ENCODE data around the gene SYNE1. TPM values are rescaled to one million over a fixed set of nuclear protein-coding genes. Genes with fewer than 3 reads are reported as not detected.

Gene SYNE1
- total RNA-seq, 4 donors from 2014 or later = 7.4 to 66.4 (median 20.7) TPM

- H3K4me3 ChIP-seq = no peak overlapping the region
- no peak for TF ChIP-seq POLR2A (IDR thresholded peaks at IDR 0.05)
- no peak for DNase-seq
- H3K27ac ChIP-seq = no peak overlapping the region
- no peaks in the 10 kb centered on the region for H3K27me3 ChIP-seq
- H3K9me3 ChIP-seq = no peaks in the 10 kb centered on the region
- intact Hi-C loops (cut with DNase I) = no loop called here
- no peaks in the 10 kb centered on the region for H3K36me3 ChIP-seq
- H3K4me1 ChIP-seq = no peaks in the 10 kb centered on the region
- WGBS, 2 donors = 86 to 90% methylated on average over 5 of the region's 5 CpGs
Measured at GRCh38 chr6:152509916-152510315, 127.2 kb downstream of the SYNE1 start.

- Histone ChIP-seq H3K9me3 (no peaks in the 10 kb centered on the region), H3K27ac (no peak overlapping the region), H3K36me3 (no peaks in the 10 kb centered on the region), H3K27me3 (no peaks in the 10 kb centered on the region), H3K4me1 (no peaks in the 10 kb centered on the region), H3K4me3 (no peak overlapping the region)
- 74 to 82% methylated on average over 2 of the region's 2 CpGs for WGBS, 2 donors
- DNase-seq = no peak
- intact Hi-C loops (cut with DNase I) = no loop called here
- TF ChIP-seq POLR2A (IDR thresholded peaks at IDR 0.05) = no peak
- no peak for TF ChIP-seq CTCF (IDR thresholded peaks at IDR 0.05)
Measured at GRCh38 chr6:152508477-152508876, 128.7 kb downstream of the SYNE1 start.

- TF ChIP-seq POLR2A (IDR thresholded peaks at IDR 0.05) = no peak
- no peak for TF ChIP-seq CTCF (IDR thresholded peaks at IDR 0.05)
- H3K4me1 ChIP-seq = no peaks in the 10 kb centered on the region
Measured at GRCh38 chr6:152503546-152503945, 133.6 kb downstream of the SYNE1 start.

GRCh38 chr6:152502421-152503188 is 134.6 kb downstream of the SYNE1 start:
- Histone ChIP-seq H3K36me3 (no peaks in the 10 kb centered on the region), H3K4me3 (no peak overlapping the region), H3K4me1 (no peaks in the 10 kb centered on the region), H3K9me3 (no peaks in the 10 kb centered on the region), H3K27ac (no peak overlapping the region), H3K27me3 (no peaks in the 10 kb centered on the region)
- no peak for DNase-seq
- 61 to 73% methylated on average over 6 of the region's 6 CpGs for WGBS, 2 donors
- no peak for TF ChIP-seq POLR2A (IDR thresholded peaks at IDR 0.05)
- TF ChIP-seq CTCF (IDR thresholded peaks at IDR 0.05) = no peak
- intact Hi-C loops (cut with DNase I) = no loop called here

More at GRCh38 chr6:152503546-152503945, 133.6 kb downstream of the SYNE1 start:
- H3K27ac ChIP-seq = no peak overlapping the region
- H3K4me3 ChIP-seq = no peak overlapping the region
- intact Hi-C loops (cut with DNase I) = no loop called here
- no peaks in the 10 kb centered on the region for H3K36me3 ChIP-seq
- no peak for DNase-seq
- WGBS, 2 donors = 45 to 50% methylated on average over 3 of the region's 3 CpGs
- H3K9me3 ChIP-seq = no peaks in the 10 kb centered on the region
- H3K27me3 ChIP-seq = no peaks in the 10 kb centered on the region

- Histone ChIP-seq H3K4me1 (no peaks in the 10 kb centered on the region), H3K27me3 (no peaks in the 10 kb centered on the region), H3K9me3 (no peaks in the 10 kb centered on the region), H3K4me3 (no peak overlapping the region), H3K36me3 (no peaks in the 10 kb centered on the region), H3K27ac (no peak overlapping the region)
- 84 to 91% methylated on average over 2 of the region's 2 CpGs for WGBS, 2 donors
- DNase-seq = no peak
- intact Hi-C loops (cut with DNase I) = no loop called here
- TF ChIP-seq CTCF (IDR thresholded peaks at IDR 0.05) (no peak), POLR2A (IDR thresholded peaks at IDR 0.05) (no peak)
Measured at GRCh38 chr6:152499931-152500330, 137.2 kb downstream of the SYNE1 start.
